Caki2 (cell line): Measurements from ENCODE around the gene STRN. TPM values are rescaled to one million over a fixed set of nuclear protein-coding genes. Genes with fewer than 3 reads are reported as not detected.
"Not testable (repeated sequence)": the region's sequence is repeated elsewhere in the genome, so short reads cannot be mapped to it uniquely, and the experiment has no call there.

ENCODE experiments used
- DNase-seq: peaks from one replicate; pipeline ENCODE4 v3.0.0-alpha.2; 2015; ENCODE audit warnings: low read depth
- in situ Hi-C: cut with HindIII; loops from 2 replicates; pipeline ENCODE4 v1.10.0; 2016; ENCODE audit warnings: low sequenced_read_pairs, low pct_unique_long_range_greater_than_20kb, mixed read lengths
- total RNA-seq: library from RNA; depleted of rRNA; stranded (reverse); fragments of >200 nt; shearing (Covaris generic); gene quantifications from 2 replicates; pipeline ENCODE4 v1.2.3, GENCODE V29; 2014; ENCODE audit warnings: low replicate concordance

The STRN gene
- total RNA-seq, 1 experiment from 2014 or later, result 5.7 TPM

- DNase-seq, result no peak
- in situ Hi-C loops, result no loop called here
Observed at GRCh38 chr2:36871068-36871707, 95.1 kb downstream of the STRN start.

GRCh38 chr2:36869606-36870005 lies 96.7 kb downstream of the STRN start:
- no peak for DNase-seq
- in situ Hi-C loops, result no loop called here

GRCh38 chr2:36861896-36862295 lies 104.4 kb downstream of the STRN start:
- no peak for DNase-seq
- in situ Hi-C loops, result no loop called here

- no peak for DNase-seq
- in situ Hi-C loops, result no loop called here
Observed at GRCh38 chr2:36859366-36859792, 107.0 kb downstream of the STRN start.

- DNase-seq, result no peak
- in situ Hi-C loops, result no loop called here
Observed at GRCh38 chr2:36858551-36859365, 107.6 kb downstream of the STRN start.

GRCh38 chr2:36857713-36858112 lies 108.6 kb downstream of the STRN start:
- in situ Hi-C loops, result no loop called here
- no peak for DNase-seq

GRCh38 chr2:36855429-36855828 lies 110.9 kb downstream of the STRN start:
- in situ Hi-C loops, result no loop called here
- no peak for DNase-seq

- no peak for DNase-seq
- in situ Hi-C loops, result no loop called here
Observed at GRCh38 chr2:36854241-36854640, 112.1 kb downstream of the STRN start.

- in situ Hi-C loops, result no loop called here
Observed at GRCh38 chr2:36849265-36849664, 117.1 kb downstream of the STRN start.

GRCh38 chr2:36843838-36844237 lies 122.5 kb downstream of the STRN start:
- in situ Hi-C loops, result no loop called here
- no peak for DNase-seq

More at GRCh38 chr2:36849265-36849664, 117.1 kb downstream of the STRN start:
- no peak for DNase-seq

- no peak for DNase-seq
- in situ Hi-C loops, result no loop called here
Observed at GRCh38 chr2:36839976-36840617, 126.2 kb downstream of the STRN start.

- in situ Hi-C loops, result no loop called here
- no peak for DNase-seq
Observed at GRCh38 chr2:36834731-36835524, 131.4 kb downstream of the STRN start.

GRCh38 chr2:36834203-36834602 lies 132.1 kb downstream of the STRN start:
- in situ Hi-C loops, result no loop called here
- DNase-seq, result no peak

- in situ Hi-C loops, result no loop called here
- DNase-seq, result no peak
Observed at GRCh38 chr2:36831185-36831584, 135.2 kb downstream of the STRN start.

GRCh38 chr2:36824683-36825082 lies 141.7 kb downstream of the STRN start:
- in situ Hi-C loops, DNase-seq: not testable (repeated sequence)

- in situ Hi-C loops, result no loop called here
Observed at GRCh38 chr2:36824273-36824672, 142.1 kb downstream of the STRN start.

GRCh38 chr2:36823862-36824261 lies 142.5 kb downstream of the STRN start:
- in situ Hi-C loops, result no loop called here
- no peak for DNase-seq

More at GRCh38 chr2:36824273-36824672, 142.1 kb downstream of the STRN start:
- DNase-seq, result no peak

- DNase-seq, result no peak
Observed at GRCh38 chr2:36820942-36821605, 145.3 kb downstream of the STRN start.

More at GRCh38 chr2:36820942-36821605, 145.3 kb downstream of the STRN start:
- in situ Hi-C loops, result no loop called here
